Measurements from ENCODE around the gene CIB2.
A peak's percentile ranks its signal among the peaks of the same experiment; 100 is the strongest.

CIB2 gene

GRCh38 chr15:78082743-78083110 lies 48.5 kb downstream of the CIB2 start:
- DNase-seq, result no peak

DNA sequence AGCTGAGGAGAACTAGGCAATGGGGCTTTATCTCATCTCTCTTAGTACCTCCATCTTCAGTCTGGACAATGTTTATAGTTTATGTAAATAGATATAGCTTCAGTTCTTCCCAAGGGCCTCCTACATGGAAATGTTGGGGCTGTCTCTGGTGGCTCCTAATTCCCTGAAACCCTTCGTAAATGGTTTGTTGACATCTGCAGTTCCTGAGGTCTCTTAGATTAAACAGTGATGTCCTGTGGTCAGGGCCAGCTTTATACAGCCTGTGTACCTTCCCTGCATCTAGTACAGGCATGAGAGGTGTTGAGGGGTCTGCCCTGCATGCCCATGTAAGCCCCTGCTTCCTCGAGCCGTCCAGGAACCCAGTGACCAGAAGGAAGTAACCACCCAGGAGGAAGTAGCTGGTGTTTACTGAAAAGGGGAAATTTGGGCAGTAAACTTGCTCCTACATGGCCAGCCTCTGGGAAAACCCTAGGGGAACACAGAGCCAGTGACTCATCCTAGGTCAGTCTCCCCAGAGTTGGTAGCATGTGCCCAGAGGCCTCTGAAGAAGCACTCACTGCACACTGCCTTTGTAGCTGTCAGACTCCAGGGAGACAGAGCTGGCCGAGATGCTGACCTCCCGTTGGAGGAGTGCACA lies 49.0 kb downstream of the CIB2 start:
- peak; percentile 25 for DNase-seq

GRCh38 chr15:78080088-78080460 lies 51.2 kb downstream of the CIB2 start:
- peak; percentile 11 for DNase-seq

- peak; percentile 2 for DNase-seq
Measured at GRCh38 chr15:78079298-78080087, 51.8 kb downstream of the CIB2 start.

- DNase-seq, result no peak
Measured at GRCh38 chr15:78077871-78078210, 53.4 kb downstream of the CIB2 start.

GRCh38 chr15:78077053-78077870 lies 54.0 kb downstream of the CIB2 start, which contains the start of gene TBC1D2B:
Gene TBC1D2B, minus strand, starts transcription at chr15:78077711. Its CDS starts 59 bp downstream, at chr15:78077652.
- peak; percentile 73 for DNase-seq

DNA sequence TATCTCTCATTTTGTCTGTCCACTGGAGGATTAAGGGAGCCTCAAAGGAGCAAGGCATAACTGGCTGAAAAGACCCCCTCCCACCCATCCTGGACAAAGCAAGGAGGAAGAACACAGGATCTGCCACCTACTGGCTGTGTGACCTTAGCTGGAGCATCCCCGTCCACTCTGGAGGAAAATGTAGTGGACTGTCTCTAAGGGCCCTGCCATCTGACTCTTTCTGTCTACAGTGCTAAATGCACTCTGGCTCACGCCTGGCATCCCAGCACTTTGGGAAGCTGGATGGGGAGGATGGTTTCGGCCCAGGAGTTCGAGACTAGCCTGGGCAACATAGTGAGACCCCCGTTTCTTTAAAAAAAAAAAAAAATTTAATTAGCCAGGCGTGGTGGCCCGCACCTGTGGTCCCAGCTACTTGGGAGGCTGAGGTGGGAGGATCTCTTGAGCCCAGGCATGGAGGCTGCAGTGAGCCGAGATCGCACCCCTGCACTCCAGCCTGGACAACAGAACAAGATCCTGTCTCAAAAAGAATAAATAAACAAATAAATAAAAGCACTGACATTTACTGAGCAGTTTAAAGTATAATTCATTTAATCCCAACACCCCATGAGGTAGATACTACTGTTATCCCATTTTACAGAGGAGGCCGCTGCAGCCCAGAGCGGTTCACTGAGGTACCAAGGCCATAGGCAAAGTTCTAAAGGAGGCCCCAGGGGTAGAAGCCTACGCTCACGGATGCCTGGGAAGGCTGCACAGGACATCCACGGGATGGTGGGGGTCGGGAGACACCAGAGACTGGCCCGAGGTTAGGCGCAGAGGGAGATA lies 54.8 kb downstream of the CIB2 start:
- no peak for DNase-seq

DNA sequence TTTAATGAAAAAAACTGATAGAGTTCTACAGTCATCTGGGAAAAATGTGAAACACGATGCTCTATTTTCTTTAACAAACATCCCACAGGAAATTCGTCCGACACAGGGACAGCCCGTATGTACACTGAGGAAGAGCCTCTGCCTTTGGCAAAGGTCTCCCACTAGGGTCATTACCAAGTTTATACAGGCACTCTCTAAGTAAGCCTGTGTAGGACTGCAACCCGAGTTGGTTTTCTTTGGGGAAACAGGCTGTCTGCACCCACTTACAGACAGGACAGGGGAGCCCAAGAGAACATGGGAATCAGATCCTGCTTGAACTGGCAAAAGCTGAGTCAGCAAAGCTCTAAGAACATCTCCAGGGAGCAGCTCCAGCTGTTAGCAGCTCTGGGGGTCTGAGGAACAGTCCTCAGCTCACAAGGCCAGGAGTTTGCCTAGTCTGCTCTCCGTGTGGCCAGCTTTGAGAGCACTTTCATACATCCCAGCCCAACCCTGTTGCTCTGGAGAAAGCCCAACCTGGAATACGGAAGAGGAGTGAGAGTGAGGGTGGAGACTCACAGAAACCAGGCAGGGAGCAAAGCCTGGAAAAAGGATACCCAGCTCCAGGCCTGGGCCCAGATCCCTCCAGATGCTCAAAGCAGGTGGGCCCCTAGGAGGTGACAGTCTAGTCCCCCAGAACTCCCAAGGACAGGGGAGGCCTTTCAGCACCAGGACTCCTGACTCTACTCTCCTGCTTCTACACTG lies 55.6 kb downstream of the CIB2 start:
- DNase-seq, result peak; percentile 78

GRCh38 chr15:78073046-78073787 lies 58.0 kb downstream of the CIB2 start:
- no peak for DNase-seq

DNA sequence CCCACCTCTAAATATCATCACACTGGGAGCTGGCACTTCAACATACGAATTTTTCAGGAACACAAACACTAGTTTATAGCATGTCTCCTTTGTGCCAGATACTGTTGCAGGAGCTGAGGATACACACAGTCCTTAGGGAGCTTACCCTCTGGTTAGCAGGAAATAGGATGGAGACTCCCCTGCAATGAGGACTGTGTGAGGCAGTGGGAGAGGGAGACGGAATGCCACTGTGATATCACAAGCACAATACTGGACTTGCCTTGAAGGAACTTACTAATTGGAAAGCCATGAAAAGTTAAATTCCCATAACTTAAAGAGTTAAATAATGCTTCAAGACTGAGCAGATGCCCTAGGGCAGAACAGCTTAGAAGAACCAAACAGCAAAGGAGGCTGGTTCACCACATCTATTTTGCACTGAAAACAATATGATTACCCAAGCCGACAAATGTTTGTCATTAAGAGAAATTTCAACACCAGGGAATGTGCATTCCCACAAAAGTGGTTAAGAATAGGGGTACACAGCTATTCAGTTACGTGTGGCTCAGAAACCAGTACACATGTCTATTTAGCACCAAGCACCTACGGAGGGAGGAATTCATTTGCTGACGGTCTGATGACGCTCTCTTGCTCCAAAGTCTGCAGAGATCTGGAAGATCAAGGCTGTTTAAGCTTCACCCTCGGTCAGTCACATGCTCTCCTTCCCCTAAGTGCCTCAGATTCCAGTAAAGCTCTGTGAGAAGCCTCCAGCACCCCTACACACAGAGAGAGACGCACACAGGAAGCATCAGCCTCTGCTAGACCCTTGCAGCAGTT lies 59.0 kb downstream of the CIB2 start:
- peak; percentile 60 for DNase-seq

- DNase-seq, result no peak
Measured at GRCh38 chr15:78071383-78071782, 59.9 kb downstream of the CIB2 start.

GRCh38 chr15:78070049-78070700 lies 61.1 kb downstream of the CIB2 start:
- no peak for DNase-seq

- DNase-seq, result no peak
Measured at GRCh38 chr15:78069462-78070029, 61.7 kb downstream of the CIB2 start.

DNA sequence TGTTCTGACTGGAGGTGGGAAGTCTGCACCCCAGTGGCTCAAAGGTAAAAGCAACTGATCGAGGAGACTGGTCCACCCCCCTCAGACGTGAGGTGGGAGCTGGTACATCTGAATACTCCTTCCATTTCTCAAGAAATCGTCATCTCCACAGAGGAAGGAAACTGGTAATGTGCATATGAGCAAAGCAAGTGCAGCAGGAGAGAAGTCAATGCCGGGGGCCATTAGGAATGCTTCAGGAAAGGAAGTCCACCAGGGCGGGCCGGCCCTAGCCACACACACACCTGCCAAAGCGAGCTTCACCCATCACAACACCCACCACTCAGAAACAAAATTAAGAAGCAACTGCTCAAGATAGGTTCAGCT lies 62.2 kb downstream of the CIB2 start:
- DNase-seq, result no peak

- peak; percentile 64 for DNase-seq
Measured at GRCh38 chr15:78067328-78068228, 63.7 kb downstream of the CIB2 start.

- DNase-seq, result no peak
Measured at GRCh38 chr15:78065973-78066946, 65.0 kb downstream of the CIB2 start.

- peak; percentile 74 for DNase-seq
Measured at GRCh38 chr15:78065284-78065872, 65.9 kb downstream of the CIB2 start.

Measured in left hindlimb (tissue), 1 donor.